ENCODE measurements around the gene CHST14.

The CHST14 gene

DNA sequence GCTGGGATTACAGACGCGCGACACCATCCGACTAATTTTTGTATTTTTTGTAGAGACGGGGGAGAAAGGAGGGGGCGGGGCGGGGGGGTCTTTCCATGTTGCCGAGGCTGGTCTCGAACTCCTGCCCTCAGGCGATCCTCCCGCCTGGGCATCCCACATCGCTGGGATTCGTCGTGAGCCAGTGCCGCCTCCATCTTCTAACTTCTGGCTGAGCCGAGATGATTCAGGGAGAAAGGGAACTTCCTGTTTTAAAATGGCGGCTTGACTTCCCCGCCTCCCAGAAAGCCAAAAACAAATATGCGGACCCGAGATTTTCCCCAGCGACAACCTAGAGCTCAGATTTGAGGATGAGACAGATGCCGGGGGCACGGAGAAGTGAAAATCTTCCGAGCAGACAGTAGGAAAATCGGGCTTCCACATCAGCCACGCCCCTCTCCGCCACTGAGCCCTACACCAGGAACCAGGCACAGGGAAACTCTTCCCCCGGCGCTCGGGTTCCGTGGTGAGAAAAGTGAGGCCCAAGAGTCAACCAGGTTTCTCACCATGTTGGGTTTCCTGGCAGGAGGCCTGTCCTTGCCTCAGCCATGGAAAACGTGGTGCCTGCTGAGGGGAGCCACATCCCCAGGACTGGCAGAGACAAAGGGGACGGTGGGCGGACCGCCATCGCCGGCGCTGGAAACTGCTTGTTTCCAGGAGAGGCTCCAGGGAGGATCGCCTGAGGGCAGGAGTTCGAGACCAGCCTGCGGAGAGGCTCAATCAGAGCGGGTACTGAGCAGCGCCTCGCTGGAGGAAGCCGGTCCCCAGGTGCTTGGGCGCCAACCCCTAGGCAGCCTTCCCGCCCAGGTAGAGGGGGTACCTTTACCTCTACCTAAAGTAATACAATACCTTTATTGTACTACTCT, 18.7 kb downstream of the CHST14 start:
- no peak for DNase-seq (ENCODE audit: low read depth)

DNA sequence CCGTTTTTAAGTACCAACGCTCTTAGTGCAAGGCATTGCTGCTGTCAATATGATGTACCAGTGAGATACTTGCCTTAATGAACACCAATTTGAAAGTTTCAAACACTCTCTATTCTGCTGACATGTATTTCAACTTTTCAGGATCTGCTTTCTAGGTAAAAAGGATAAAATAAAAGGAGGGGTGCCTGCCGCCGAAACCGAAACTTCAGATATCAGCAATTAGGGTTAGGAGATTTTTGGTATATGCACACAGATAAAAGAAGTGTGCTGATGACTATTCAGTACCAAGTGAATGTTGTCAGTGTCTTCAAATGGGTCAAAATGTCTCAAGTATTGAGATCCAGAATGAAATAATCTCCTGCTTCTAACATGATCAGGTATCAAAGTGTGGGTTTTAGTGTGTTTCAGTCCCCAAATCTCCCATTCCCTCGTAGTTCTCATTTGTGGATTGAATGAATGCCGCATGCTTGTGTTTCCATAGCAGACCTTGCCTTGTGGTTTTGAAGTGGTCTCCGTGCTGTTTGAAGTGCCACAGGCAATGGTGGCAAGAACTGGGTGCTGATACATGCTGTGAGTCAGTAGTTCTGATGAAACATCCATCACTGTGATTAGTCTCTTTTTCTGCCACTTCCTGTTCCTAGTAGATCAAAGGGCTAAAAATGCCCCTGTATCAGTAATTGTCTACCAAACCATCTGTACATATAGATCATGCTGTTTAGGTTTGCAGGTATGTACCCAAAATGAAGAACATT, 22.5 kb downstream of the CHST14 start:
- DNase-seq (ENCODE audit: low read depth): no peak

DNA sequence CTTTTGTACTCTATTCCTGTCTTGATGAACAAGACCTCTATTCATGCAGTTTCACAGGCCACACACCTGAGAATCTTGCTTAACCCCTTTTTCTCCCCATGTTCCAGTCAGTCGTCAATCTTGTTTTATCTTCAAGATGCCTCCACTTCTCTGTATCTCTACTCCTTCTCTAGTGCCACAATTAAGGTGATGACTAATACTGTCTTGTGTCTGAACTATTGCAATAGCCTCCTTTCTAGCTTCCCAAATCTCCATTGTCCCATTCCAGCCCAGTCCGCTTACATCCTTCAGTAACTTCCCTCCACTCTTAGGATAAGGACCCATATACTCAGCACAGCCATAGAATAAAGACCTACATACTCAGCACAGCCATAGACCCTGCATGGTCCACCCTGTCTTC, 24.7 kb downstream of the CHST14 start:
- no peak for DNase-seq (ENCODE audit: low read depth)

DNA sequence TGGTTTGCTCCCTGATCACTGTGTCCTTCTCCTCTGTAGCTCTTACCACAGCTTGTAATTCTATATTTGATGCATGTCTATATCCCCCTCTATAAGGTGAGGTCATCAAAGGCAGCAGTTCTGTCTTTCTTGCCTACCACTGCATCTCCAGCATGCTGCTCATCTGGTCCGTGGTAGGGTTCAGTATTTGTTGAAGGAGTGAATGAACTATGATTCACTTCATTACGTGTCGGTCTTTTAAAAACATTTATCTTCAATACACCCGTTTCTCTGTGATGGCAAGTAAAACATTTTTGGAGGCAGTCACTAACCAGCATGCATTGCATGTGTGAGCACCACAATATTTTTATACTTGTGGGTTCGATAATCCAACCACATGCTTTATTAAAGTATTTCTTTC, 27.6 kb downstream of the CHST14 start:
- no peak for DNase-seq (ENCODE audit: low read depth)

DNA sequence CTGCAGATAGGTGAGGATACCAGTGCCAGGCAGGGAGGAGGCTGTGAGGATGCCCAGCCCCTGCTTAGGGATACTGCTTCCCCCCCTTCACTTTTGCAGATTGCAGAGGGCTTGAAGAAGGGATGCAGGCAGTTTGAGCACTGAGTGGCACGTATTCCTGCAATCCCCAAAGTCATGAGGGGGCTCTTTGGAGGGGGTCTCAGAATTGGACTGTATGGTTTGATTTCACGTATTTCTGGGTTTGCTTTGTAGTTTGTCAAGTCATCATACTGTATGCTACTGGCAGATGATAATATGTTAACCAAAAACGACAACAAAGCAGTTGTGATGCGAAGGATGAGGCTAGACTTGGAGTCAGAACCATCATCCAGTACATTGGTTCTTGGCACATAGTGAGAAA, 28.1 kb downstream of the CHST14 start:
- no peak for DNase-seq (ENCODE audit: low read depth)

DNA sequence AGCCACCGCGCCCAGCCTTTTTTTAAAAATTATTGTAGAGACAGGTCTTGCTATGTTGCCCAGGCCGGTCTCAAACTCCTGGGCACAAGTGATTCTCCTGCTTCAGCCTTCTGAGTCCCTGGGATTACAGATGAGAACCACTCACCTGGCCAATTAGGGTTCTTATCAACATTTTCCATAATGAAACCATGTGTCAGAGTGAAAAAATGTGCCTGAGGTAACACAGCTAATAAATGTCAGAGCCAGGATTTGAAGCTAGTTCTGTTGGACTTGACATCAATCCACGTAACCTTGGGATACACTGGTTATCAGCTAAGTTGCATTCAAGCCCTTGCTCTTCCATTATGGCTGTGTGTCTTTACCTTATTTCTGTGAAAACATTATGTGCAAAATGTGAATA, 29.1 kb downstream of the CHST14 start:
- no peak for DNase-seq (ENCODE audit: low read depth)

DNA sequence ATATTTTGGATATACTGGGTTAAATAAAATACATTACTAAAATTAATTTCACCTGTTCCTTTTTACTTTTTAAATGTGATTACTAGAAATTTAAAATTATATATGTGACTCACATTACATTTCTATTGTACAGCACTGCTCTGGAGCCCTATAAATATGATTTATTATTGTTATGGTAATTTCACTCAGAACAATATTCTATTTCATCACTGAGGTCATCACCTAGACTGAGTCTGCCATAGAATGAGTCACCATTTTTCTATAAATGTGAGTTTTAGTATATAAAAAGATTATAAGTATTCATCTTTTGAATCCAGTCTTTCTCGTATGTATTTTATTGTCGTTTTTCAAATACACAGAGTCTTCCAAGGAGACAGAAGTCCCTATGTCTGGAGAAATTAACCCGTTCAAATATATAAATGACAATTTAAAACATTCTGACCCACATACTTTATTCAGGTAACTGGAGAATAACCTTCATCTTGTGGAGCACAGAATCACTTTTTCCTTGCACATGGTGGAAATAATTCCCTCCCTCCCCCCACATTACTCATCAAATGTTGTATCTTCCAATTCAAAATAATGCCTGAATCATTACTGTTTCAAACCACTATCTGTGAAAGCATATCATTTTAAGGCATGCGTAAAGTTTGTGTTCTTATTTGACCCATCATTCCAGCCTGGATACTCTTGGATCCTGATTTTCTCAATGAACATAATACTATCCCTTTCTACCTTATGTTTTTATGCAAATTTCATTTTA, 30.0 kb downstream of the CHST14 start:
- no peak for DNase-seq (ENCODE audit: low read depth)

DNA sequence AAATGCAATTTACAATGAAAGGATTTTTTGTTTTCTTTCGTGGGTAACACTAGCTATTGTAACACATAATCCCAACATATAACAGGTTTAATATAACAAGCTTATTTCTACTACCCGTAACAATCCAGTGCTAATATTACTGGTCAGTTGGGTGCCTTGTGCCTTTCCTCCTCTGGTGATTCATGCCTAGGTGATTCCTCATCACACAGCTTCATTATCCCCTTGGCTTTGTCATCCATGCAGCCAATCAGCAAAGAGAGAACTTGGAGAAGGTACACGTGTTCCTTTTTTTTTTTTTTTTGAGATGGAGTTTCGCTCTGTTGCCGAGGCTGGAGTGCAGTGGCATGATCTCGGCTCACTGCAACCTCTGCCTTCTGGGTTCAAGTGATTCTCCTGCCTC, 30.7 kb downstream of the CHST14 start:
- DNase-seq (ENCODE audit: low read depth): no peak

DNA sequence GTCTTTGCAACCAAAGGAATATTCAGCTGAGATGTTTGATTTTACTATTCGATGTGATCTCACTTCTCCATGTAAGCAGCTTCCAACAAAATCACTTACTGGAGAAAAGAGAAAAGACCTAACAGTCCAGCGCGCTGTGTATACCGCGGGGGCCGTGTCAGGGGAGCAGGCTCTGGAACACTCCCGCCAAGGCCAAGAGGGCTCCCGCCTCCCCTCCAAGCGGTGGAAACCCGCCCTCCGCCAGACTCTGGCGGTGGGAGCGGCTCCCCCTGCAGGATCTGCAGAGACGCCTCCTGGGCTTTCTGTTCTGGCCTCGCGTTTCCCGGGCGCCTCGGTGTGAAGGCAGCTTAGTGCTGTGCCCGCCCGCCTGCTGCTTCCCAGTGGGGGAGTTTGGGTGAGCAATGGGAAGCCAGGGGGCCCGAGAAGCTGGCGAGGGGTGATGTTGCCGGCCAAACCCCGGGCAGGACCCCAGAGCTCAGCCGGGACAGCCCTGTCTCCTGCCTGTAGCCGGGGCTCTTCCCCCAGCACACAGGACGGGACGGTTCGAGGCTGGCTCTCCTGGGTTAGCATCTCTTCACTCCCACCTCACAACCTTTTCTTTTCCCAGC, 36.3 kb downstream of the CHST14 start:
- DNase-seq (ENCODE audit: low read depth): peak; percentile 30

DNA sequence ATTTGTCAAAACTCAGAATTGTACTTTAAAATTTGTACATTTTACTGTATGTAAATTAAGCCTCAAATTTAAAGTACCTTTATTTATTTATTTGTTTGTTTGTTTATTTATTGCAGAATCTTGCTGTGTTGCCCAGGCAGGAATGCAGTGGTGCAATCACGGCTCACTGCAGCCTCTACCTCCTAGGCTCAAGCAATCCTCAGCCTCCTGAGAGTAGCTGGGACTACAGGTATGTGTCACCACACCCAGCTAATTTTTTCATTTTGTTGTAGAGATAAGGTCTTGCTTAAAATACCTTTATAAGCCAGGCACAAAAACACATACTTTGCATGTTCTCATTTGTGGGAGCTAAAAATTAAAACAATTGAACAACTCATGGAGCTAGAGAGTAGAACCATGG, 37.4 kb downstream of the CHST14 start:
- DNase-seq (ENCODE audit: low read depth): no peak

DNA sequence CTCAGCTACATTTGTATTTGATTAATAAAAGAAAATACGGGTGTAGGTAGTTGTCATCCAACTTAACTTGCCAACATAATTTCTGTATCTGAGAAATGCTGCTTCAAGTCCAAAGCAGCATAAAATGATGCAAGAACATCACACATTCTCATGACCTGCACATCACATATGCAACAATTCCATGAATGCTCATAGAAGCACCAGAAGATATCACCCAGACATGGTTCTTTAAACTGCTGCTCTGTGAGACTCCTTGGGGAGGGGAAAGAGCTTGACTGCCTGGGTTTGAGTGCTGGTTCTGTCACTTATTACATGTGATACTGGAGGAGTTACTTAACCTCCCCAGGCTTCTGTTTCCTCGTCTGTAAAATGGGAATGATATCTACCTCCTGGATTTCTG, 39.4 kb downstream of the CHST14 start:
- no peak for DNase-seq (ENCODE audit: low read depth)

DNA sequence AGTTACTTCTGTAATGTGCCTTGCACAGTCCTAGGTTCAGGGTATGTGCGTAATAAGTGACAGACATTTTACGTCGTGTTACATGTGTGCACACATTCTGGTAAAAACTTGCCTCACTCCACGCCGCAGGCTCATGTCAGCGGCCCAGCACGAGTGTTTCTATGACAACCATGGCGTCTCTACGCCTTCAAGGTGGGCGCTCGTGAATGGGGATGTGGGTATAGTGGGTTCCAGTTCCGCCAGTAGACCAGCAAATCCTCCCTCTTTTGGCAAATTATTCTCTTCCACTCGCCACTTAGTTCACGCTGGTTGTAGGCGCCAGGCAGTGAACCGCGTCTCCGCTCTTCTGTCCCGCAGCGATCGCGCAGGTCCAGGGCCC, 40.3 kb downstream of the CHST14 start:
- no peak for DNase-seq (ENCODE audit: low read depth)

DNA sequence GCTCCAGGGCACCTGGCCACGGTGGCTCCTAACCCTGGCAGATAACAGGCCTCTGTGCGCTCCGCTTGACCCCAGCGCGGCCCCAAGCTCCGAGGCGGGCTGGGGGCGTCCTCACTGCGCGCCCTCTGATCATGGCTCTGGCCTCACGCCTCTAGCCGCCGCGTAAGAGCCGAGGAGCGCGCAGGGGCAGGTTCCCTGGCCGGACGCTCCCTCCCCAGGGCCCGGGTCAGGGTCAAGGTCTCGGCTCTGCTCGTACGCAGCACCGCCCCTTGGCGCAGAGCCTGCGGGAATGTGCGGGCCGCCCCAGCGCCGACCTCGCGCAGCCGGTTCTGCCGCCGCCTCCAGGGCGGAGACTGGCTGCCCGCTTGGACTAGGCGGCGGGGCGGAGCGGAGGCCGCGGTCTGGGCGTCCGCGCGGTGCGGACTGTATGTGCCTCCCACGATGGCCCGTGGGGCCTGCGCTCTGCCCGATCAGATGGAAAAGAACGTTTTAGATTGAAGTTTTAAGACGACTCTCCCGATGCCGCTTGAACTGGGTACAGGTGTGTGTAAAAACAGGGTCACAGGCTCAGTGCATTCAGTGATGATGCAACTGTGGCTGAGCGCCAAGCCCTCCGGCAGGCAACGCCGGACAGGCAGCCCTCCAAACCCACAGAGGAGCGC, 40.8 kb downstream of the CHST14 start:
- DNase-seq (ENCODE audit: low read depth): no peak

DNA sequence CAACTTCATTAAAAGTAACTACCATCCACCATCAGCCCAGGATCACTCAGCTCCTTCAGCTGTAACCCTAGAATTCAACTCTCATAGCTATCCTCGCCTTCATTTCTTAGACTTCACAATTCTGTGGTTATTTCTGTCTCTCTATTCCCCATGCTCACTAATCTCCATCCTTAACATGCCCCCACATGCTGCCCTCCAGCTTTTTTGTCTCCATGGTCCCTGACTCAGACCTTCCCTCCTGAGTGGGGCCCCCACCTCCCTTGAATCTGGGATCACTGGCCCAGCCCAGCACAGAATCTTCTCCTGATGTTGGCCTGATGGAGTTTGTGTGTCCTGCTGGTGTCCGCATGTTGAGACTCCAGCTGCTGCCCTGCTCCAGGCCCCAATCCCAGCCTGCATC, 41.7 kb downstream of the CHST14 start:
- DNase-seq (ENCODE audit: low read depth): no peak

DNA sequence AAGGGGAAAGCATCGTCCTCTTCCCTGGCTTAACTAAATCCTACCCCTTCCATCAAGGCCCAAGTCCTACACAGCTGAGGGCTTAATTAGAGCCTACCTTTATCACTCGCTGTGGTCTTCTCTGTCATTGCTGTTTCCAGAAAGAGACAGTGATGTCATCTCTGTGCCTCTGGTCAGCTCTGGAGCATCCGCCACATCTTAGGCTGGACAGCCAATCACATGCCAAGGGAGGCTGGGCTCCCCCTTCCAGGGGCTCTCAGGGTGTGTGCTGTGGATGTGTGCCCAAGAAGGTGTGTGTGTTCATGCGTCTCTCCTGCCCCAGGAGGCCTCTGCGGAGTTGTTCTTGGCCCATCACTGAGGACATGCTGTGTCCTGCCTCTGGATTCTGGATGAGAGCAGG, 42.8 kb downstream of the CHST14 start:
- DNase-seq (ENCODE audit: low read depth): no peak

DNA sequence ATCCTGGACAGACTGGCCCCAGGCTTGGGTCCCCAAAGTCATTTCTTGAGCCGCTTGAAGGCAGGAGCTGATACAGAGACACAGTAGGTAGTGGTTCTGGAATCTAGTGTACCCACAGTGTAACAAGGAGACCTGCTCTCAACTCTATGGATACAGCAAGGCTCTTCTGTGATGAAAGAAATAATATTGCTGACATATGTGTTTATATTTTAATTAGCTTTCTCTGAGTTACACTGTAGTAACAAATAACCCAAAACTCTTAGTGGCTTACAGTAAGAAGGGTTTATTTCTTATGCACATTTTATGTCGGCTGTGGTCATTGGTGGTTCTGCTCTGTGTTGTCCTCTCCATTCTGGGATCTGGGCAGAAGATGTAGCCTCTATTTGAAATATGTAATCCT, 45.5 kb downstream of the CHST14 start:
- no peak for DNase-seq (ENCODE audit: low read depth)

Measured in stimulated activated CD8-positive, alpha-beta memory T cell treated with anti-CD3 and anti-CD28 coated beads, Interleukin-15, amount 100 ng/mL, for 24 hours (primary cell).